HEK293T (cell line): ENCODE data around the gene TMEM200A.

ENCODE experiments used
- CTCF ChIA-PET: fragments of 350-600 bp; formaldehyde crosslinking; extraction: SDS; loops from one replicate; lab custom pipeline; 2021; ENCODE audit warnings: antibody characterized with exemption, inconsistent platforms; lab: Yijun Ruan, JAX
- POLR2A ChIA-PET: fragments of 350-600 bp; formaldehyde crosslinking; extraction: SDS; loops from one replicate; lab custom pipeline; 2020; ENCODE audit warnings: antibody characterized with exemption, inconsistent platforms; lab: Yijun Ruan, JAX
- DNase-seq: peaks from one replicate; pipeline ENCODE4 v3.0.0; 2012; ENCODE audit warnings: mixed read lengths; ENCODE audit errors: extremely low spot score
- ARNT ChIP-seq: fragments of 450-650 bp; IDR thresholded peaks from 2 replicates; pipeline ENCODE4 v1.6.1; 2017; ENCODE audit warnings: mild to moderate bottlenecking
- BHLHE40 ChIP-seq: fragments of 450-650 bp; IDR thresholded peaks from 2 replicates; pipeline ENCODE4 v1.6.1; 2016; ENCODE audit warnings: mild to moderate bottlenecking, moderate library complexity, borderline replicate concordance
- CTBP1 ChIP-seq: fragments of 450-650 bp; IDR thresholded peaks from 2 replicates; pipeline ENCODE4 v1.6.1; 2016; ENCODE audit warnings: borderline replicate concordance
- ELF4 ChIP-seq: fragments of 450-650 bp; IDR thresholded peaks from 2 replicates; pipeline ENCODE4 v1.6.1; 2017; ENCODE audit warnings: antibody characterized with exemption
- FOXA1 ChIP-seq: fragments of 450-650 bp; IDR thresholded peaks from 2 replicates; pipeline ENCODE4 v1.6.1; 2016; ENCODE audit warnings: mild to moderate bottlenecking
- FOXK2 ChIP-seq: fragments of 450-650 bp; IDR thresholded peaks from 2 replicates; pipeline ENCODE4 v1.6.1; 2016; ENCODE audit warnings: mild to moderate bottlenecking
- FOXM1 ChIP-seq: fragments of 450-650 bp; IDR thresholded peaks from 2 replicates; pipeline ENCODE4 v1.6.1; 2017; ENCODE audit warnings: mild to moderate bottlenecking, borderline replicate concordance
- HDGF ChIP-seq: fragments of 450-650 bp; IDR thresholded peaks from 2 replicates; pipeline ENCODE4 v1.6.1; 2017; ENCODE audit warnings: antibody characterized with exemption, borderline replicate concordance
- L3MBTL2 ChIP-seq: fragments of 450-650 bp; conservative IDR thresholded peaks from 2 replicates; pipeline ENCODE4 v1.6.1; 2016; ENCODE audit warnings: mild to moderate bottlenecking
- LEF1 ChIP-seq: fragments of 450-650 bp; IDR thresholded peaks from 2 replicates; pipeline ENCODE4 v1.6.1; 2017; ENCODE audit warnings: mild to moderate bottlenecking, borderline replicate concordance
- NFRKB ChIP-seq: fragments of 450-650 bp; IDR thresholded peaks from 2 replicates; pipeline ENCODE4 v1.6.1; 2016; ENCODE audit warnings: mild to moderate bottlenecking, moderate library complexity
- PKNOX1 ChIP-seq: fragments of 450-650 bp; IDR thresholded peaks from 2 replicates; pipeline ENCODE4 v1.6.1; 2016
- SP1 ChIP-seq: fragments of 450-650 bp; IDR thresholded peaks from 2 replicates; pipeline ENCODE4 v1.6.1; 2017
- SUZ12 ChIP-seq: fragments of 450-650 bp; IDR thresholded peaks from 2 replicates; pipeline ENCODE4 v1.6.1; 2016; ENCODE audit warnings: mild to moderate bottlenecking
- TARDBP ChIP-seq: fragments of 450-650 bp; IDR thresholded peaks from 2 replicates; pipeline ENCODE4 v1.6.1; 2016
- ZNF384 ChIP-seq: fragments of 450-650 bp; IDR thresholded peaks from 2 replicates; pipeline ENCODE4 v1.6.1; 2016

The TMEM200A gene

GRCh38 chr6:130466748-130467061 is 100.9 kb downstream of the TMEM200A start:
- ChIA-PET POLR2A (no interaction called here), CTCF (interaction anchor here (0.6 kb wide), 1 partner anchor 29 kb away, joined by 3 read pairs; no protein-coding TSS in a partner anchor)
- no peak for DNase-seq
- no peak for TF ChIP-seq ARNT
- TF ChIP-seq FOXA1, result no peak
- no peak for TF ChIP-seq LEF1
- no peak for TF ChIP-seq FOXM1
- no peak for TF ChIP-seq PKNOX1
- TF ChIP-seq ELF4, result no peak
- no peak for TF ChIP-seq CTBP1

- POLR2A ChIA-PET, result no interaction called here
- TF ChIP-seq BHLHE40 (no peak), ZNF384 (no peak), FOXM1 (no peak)
- DNase-seq, result no peak
- CTCF ChIA-PET, result no interaction called here
Measured at GRCh38 chr6:130467146-130468050, 101.6 kb downstream of the TMEM200A start.

- DNase-seq, result no peak
- ChIA-PET CTCF (no interaction called here), POLR2A (no interaction called here)
- TF ChIP-seq SUZ12, result no peak
- TF ChIP-seq HDGF, result no peak
- no peak for TF ChIP-seq ARNT
- TF ChIP-seq SP1, result no peak
- TF ChIP-seq ZNF384, result no peak
- no peak for TF ChIP-seq FOXK2
- no peak for TF ChIP-seq BHLHE40
- no peak for TF ChIP-seq L3MBTL2
- no peak for TF ChIP-seq FOXM1
- TF ChIP-seq ELF4, result no peak
- TF ChIP-seq PKNOX1, result no peak
- no peak for TF ChIP-seq NFRKB
- no peak for TF ChIP-seq CTBP1
- no peak for TF ChIP-seq FOXA1
Measured at GRCh38 chr6:130470766-130471165, 104.9 kb downstream of the TMEM200A start.

GRCh38 chr6:130473886-130474285 is 108.1 kb downstream of the TMEM200A start:
- DNase-seq, result no peak
- TF ChIP-seq L3MBTL2 (no peak), ARNT (no peak), FOXK2 (no peak), CTBP1 (no peak), HDGF (no peak), NFRKB (no peak), SP1 (no peak), TARDBP (no peak), BHLHE40 (no peak), FOXM1 (no peak), FOXA1 (no peak), PKNOX1 (no peak), LEF1 (no peak), ZNF384 (no peak), SUZ12 (no peak), ELF4 (no peak)
- ChIA-PET POLR2A (no interaction called here), CTCF (no interaction called here)

GRCh38 chr6:130482645-130483390 is 117.0 kb downstream of the TMEM200A start:
- CTCF ChIA-PET, result no interaction called here
- TF ChIP-seq LEF1 (no peak), ZNF384 (no peak), L3MBTL2 (no peak), NFRKB (no peak), ARNT (no peak), FOXA1 (no peak), PKNOX1 (no peak), FOXM1 (no peak), TARDBP (no peak), HDGF (no peak), SUZ12 (no peak), CTBP1 (no peak), BHLHE40 (no peak), SP1 (no peak)
- POLR2A ChIA-PET, result no interaction called here
- no peak for DNase-seq
